HG03565 (cell line): ENCODE measurements around the gene UBASH3A.
"Not testable (repeated sequence)": the region's sequence is repeated elsewhere in the genome, so short reads cannot be mapped to it uniquely, and the experiment has no call there.

Experiments
- ATAC-seq: cut with Tn5 transposase; IDR thresholded peaks from one replicate; pipeline ENCODE4 v1.9.1; 2021; ENCODE audit warnings: mild to moderate bottlenecking, moderate library complexity; ENCODE audit not compliant: unreplicated experiment

The UBASH3A gene

DNA sequence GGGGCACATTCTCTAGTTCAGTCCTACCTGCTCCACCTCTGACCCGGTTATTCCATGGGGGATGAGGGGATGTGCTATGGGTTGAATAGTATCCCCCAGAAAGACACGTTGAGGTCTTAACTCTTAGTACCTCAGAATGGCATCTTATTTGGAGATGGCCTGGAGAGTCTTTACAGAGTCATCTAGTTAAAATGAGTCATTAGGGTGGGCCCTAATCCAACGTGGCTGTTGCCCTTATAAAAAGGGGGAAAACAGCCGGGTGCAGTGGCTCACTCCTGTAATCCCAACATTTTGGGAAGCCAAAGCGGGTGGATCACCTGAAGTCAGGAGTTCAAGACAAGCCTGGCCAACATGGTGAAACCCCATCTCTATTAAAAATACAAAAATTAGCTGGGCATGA is 13.5 kb upstream of the UBASH3A start:
- ATAC-seq = no peak

DNA sequence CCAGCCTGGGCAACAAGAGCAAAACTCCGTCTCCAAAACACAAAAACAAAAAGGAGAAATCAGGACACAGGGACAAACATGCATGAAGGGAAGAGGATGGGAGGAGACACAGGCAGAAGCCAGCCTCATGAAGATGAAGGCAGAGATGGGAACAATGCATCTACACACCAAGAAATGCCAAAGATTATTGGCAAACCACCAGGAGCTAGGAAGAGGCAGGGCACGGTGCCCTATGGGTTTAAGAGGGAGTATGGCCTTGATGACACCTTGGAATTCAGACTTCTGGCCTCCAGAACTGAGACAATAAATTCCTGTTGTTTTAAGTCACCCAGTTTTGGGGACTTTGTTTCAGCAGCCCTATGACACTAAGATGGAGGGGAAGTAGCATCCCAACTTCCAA is 13.0 kb upstream of the UBASH3A start:
- ATAC-seq = no peak

DNA sequence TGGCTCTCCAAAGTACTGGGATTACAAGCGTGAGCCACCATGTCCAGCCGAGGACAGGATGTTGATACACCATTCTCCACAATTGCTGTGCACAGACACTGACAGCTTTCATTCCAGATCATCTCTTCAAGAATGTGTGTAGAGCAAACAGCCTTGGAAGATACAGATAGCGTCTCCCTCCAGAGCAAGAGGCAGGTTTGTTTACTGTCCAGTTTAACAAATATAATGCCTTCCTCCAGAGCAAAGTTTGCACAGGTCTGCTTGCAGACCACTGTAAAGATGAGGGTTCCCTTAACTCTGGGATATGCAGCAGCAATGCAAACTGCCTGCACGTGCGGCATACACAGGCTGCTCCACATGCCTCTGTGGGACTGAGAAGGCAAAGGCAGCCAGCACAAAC is 12.4 kb upstream of the UBASH3A start:
- ATAC-seq = no peak

DNA sequence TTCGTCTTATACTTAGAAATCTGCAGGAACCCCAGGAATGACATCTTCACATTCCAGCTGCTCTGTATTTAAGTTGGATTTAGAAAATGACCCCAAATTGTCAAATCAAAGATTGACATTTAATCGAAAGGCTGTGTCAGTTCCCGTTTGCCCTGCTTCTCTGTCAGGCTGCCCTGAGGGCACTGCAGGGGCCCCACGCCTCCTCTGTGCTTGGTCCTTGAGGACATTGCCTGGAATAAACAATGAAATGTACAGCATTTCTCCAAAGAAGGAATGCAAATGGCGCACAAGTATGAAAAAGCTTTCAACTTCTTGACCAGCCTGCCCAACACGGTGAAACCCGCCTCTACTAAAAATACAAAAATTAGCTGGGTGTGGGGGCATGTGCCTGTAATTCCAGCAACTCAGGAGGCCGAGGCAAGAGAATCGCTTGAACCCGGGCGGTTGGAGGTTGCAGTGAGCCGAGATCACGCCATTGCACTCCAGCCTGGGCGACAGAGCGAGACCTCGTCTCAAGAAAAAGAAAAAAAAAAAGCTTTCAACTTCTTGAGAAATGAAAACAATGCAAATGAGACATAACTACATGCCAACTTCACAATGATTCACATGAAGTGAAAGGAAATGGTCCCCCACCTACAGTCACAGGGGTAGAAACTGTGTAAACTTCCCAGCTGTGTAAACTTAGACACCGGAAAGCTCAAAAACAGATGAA is 10.8 kb upstream of the UBASH3A start:
- ATAC-seq = peak; percentile 76

DNA sequence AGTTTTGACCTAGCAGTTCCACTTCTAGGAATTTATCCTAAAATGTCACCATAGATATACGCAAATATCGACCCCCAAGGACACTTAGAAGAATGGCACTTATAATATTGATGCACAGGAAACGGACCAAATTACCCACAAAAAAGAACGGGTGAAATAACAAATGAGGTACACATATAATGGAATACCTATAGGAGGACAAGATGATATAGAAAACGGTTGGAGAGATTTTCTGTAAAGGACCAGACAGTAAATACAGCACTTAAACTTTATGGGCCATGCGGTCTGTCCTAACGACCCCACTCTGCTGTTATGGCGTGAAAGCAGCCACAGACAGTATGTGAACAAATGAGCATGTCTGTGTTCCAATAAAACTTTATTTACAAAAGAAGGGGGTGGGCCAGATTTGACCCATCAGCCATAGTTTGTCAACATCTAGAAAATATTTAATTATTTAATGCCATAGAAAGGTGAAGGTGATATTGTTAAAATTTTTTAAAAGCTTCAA is 10.2 kb upstream of the UBASH3A start:
- no peak for ATAC-seq

DNA sequence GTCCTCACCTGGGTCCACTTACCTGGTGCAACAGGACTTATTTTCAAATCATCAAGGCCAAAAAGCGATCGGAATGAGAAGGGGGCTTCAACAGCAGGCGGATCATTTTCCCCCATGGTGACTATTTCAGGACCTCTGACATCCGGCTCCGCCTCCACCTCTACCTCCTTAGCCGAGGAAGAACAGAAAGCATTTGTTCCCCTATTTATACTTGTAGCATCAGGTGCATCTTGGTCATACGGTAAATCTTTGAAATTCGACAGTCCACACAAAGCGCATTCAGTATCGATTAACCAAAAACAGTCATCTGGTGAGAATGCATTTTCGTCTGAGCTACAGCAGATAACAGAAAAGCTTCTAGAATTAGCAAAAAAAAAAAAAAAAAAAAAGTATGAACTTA is 8.4 kb upstream of the UBASH3A start:
- ATAC-seq = no peak

DNA sequence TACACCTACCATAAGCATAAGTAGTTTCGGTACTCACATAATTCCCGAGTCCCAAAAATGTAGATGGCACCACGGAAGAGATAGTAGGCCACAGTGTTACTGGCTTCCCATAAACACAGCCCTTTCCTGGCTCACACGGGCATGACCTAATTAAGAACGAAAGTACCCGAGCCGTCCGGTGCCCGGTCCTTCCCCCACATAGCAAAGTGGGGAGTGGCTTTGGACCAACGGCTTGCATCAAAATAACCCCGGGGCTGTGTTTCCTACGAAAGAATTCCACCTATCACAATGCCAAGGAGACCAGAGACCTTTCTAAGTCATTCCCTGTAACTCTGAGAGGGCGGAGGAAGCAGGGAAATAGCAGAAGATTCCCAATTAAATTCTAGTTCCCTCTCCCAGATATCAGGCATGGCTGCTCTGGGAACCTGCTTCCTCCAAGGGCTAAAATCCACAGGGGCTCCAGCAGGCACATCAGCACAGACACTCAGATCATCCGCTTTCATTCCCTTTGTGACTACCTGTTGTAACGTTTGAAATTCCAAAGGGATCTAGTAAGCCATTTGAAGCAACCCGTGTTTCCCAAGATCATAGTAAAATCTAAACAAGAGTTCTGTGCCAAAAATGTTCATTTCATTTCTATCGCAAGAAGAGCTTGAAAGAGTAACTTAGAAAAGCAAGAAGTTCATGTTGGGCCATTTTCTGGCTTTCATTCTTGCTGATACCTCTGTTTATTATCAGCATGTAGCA is 7.6 kb upstream of the UBASH3A start, which contains the start of gene TMPRSS3:
Gene TMPRSS3, minus strand, starts transcription at position 148 of the 747 bp plus-strand sequence. CDS start 635 bp downstream, outside the sequence.
- ATAC-seq = no peak

DNA sequence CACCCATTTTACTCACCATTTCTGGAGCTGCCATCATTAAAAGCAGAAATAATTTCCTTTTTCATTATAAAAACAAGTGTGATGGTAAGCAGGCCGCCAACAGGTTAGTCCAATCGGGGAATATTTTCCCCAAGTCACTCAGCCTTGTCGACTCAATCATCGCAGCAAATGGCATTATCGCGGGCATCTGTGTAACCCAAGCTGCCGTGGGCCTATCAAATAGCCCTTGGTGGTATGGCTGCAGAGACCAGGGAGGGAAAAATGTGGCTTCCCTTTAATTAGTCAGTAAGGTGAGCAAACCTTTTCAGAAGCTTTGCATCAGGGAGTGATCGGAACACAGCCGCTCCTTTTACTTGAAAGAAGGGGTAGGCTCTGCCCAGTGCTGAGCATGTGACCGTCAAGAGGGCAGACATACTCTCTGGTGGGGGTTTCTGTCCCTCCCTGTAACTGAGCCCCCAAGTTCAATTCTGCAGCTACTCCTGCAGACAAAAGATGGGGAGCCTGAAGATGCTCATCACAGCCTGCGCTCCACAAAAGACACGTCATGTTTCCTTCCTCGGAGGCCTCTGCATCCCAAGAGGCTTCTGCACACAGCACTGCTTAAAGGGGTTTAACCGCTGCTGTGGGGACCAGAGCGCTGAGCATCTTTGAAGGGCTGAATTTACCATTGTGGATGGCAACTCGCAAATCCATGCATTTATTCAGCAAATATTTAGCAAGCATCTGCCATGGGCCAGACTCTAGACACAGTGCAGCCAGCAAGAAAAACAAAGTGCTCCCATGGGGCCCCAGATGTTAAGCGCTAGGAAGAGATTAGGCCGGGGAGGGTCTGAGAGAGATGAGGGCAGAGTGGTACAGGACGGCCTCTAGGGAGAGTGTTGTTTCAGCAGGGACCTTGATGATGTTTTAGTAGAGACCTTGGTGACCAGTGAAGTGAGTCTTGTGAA is 6.6 kb upstream of the UBASH3A start:
- no peak for ATAC-seq

DNA sequence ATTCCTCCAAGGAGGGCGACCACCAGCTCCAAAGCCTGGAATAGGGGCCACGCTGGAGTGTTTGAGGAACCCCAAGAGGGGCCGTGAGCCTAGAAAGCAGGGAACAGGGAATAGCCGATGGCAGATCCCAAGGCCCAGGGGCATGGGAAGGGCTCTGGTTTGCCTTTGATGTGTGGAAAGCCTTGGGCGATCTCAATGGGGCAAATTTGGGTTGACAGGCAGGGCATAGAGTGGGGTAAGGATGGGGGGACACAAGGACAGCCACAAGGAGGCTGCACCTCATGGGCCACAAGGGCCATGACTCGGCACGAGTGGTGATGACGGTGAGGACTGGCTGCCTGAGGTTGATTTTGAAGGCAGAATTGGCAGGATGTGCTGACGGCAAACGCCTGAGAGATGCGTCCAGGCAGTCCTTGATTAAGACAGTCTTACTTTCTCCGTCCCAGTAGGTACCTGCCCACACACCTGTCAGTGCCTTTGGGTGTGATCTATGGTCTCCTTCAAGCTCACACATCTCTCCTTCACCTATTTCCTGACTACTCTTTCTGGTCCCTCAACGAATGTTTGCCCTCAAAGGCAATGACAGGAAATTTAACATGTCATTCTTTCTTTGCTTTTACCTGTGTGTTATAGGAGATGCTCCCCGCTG is 5.8 kb upstream of the UBASH3A start:
- no peak for ATAC-seq

DNA sequence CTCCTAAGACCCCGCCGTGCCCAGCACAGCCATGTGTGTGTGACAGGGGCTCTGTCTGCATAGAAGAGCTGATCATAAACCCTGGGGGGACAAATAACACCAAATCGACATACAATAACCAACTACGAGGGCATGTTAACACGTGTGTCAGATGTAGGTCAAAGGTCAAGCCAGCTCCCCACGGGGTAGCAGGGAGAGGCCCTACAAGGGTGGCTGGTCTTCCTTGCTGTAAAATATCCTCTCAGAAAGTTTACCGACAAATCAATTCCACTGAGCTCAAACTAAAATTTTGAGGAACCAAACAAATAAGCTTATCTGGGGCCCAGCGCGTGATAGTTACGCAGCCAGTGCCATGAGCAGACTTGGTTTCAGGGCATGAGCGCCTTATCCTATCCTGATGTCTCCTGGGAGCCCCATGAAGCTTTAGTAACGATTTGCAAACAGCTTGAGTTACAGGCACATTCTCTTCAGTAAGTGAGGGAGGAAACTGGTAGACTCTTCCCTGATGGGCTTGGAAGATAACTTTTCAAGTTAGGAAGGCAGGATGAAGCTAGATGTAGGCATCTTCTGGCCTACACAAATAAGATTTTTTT is 5.2 kb upstream of the UBASH3A start:
- no peak for ATAC-seq

DNA sequence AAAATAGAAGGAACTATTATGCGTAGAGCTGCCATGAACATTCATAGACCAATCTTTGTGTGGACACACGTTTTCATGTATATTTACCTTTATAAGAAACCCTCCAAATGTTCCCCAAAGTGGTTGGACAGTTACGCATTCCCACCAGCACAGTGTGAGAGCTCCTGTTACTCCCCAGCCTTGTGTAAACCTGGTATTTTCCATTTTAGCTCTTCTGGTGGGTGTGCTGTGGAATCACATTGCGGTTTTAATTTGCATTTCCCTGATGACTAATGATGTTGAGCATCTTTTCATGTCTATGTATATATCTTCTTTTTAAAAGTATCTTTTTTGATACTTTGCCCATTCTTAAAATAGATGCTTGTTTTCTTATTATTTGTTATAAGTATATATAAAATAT is 3.2 kb upstream of the UBASH3A start:
- ATAC-seq = peak; percentile 45

DNA sequence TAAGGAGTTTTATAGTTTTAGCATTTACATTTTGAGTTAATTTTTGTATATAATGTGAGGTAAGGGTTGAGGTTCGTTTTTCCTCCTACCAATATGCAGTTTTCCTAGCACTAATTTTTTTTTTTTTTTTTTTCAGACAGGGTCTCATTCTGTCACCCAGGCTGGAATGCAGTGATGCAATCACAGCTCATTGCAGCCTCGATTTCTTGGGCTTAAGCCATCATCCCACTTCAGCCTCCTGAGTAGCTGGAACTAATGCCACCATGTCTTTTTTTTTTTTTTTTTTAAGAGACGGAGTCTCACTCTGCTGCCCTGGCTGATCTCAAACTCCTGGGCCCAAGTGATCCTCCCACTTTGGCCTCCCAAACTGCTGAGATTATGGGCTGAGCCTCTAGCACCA is 2.5 kb upstream of the UBASH3A start:
- no peak for ATAC-seq

DNA sequence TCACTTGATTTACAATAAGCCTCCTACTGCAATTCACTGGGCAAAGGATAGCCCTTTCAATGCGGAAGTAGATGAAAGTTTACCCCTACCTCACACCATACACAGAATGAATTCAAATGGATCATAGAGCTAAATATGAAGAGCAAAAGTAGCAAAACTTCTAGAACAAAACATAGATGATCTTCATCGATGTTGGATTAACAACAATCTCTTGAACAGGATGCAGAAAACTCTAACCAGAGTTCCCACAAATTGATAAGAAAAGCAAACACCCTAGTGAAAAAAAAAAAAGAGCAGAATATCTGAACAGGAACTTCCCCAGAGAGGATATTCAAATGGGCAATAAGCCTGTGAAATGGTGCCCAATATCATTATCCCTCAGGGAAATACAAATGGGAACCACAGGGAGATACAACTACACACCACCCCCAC is 1.9 kb upstream of the UBASH3A start:
- no peak for ATAC-seq

DNA sequence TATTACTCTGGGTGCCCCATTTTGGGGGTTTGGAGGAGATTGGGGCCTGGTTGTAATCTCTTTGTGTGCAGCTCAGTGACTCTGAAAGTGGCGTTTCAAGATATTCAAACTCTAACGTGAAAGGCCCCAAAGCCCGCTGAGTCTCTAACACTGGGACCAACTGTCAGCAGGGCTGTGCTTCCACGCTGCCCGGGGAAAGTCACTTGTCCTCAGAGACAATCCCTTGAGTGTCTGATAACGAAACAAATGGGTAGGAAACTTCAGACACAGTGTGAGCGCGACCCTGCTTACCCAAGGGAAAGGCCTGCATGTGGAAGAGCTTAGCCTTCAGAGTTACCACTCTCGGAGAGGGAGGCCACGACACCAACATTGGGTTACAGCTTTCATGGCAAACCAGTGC is 837 bp downstream of the UBASH3A start:
- ATAC-seq = no peak

DNA sequence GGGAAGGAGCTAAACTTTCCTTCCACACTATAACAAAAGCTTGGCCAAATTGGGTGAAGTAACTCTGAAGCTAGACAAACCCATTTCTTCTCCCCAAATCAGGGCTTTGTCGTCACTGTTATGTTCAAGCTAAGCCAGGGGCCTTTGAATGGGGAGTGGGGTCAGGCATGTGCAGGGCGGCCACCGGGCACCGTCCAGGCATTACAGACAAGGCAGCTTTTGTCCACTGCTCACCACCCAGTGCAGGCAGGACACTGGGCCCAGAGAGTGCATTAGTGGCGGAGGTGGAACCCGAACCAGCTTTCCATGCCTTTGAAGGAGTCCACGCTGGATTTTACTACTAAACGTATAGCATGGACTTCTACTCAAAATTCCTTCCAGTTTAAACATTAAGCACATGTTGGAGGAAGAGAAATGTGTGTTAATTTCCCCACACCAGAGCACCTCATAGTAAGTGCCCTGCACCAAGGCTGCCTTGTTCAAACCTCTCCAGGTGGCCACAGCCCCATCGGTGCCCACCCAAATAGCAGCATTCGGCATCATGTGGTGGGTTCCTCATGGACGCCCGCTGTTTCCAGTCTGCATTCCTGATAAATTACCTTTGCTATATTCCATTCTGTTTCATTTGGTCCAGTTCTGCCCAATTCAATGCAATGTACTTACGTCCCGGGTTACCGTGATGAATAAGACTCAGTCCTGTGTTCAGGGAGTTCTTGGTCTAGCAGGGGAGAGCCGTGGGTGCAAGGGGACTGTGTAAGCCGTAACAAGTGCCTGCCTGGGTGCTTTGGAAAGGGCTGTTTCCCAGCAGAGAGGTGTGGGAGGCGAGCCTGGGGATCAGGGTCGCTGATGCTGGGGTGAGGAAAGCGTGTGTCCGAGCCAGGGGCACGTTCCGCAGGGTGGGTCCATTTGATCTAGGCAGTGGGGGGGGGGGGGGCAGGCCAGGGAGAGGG is 1.6 kb downstream of the UBASH3A start:
- no peak for ATAC-seq

DNA sequence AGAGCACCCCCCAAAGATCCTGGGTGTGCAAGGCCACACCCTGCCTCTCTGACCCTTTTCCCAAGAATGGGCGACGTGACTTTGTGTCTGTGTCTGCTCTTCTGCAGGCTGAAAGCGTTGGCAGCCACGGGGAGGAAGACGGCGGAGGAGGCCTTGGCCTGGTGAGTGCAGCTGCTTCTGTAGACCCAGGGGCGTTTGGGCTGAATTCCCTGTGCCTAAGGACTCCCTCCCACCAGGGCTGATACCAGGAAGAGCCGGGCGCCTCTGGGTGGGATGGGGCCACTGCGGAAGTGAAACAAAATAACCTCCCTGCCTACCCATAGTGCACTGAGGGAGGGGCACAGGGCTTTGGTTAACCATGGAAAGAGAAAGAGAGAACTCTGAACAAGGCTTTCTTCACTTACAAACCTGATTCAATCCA is 2.5 kb downstream of the UBASH3A start:
- ATAC-seq = no peak

DNA sequence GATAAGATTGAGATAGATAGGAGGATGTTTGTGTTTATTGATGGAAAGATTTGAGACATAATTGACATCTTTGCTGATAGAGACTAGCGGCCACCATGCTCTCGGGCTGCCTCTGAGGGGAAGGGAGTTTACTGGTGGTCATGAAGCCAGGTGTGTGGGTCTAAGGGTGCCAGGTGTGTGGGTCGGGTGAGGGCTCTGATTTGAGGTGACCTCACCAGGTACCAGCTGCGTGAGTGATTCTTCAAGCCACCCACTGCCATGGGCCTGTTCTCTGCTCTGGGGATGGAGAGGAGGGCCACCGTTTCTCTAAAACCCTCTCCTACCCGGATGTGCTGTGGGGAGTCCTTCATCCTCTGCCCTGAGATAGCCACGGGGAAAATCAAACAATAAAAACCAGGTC is 3.2 kb downstream of the UBASH3A start:
- no peak for ATAC-seq

DNA sequence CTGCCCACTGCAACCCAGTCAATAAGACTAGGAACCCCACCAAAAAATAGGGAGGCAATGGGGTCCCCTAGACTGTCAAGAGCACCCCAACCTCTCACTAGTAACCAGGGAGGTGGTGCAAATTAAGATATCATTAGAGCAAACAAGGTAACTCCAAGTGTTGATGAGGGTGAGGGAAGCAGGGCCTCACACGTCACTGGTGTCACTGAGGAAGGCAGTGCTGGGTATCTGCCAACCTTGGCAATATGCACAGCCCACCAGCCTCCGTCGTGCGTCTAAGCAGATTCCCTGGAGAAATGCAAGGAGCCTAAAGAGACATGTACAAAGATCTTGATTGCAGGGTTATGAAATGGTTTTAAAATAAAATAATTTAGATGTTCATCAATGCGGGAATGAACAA is 3.8 kb downstream of the UBASH3A start:
- no peak for ATAC-seq

DNA sequence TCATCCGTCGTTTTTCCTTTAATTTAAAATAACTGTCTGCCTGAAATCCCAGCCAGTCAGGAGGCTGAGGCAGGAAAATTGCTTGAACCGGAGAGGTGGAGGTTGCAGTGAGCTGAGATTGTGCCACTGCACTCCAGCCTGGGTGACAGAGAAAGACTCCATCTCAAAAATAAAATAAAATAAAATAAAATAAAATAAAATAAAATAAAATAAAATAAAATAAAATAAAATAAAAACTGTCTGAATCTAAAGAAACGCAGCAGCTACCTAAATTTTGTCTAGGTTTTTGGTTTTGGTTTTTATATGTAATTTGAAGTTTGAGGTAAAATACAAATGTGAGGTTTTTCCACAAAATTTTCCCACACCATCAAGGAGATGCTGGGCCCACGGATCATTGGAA is 5.0 kb downstream of the UBASH3A start:
- ATAC-seq = not testable (repeated sequence)
